PC-3 (cell line): Measurements from ENCODE around the gene ARHGDIB. TPM values are rescaled to one million over a fixed set of nuclear protein-coding genes. Genes with fewer than 3 reads are reported as not detected.

ENCODE experiments used
- ATAC-seq: fragments of 200-7000 bp; cut with Tn5 transposase; 2 replicates; pipeline ENCODE4 v1.9.1; 2020; ENCODE audit warnings: mild to moderate bottlenecking, moderate library complexity
- BruUV-seq: library from RNA; stranded (reverse); fragments of 400-500 nt; replicated peaks from 2 replicates; lab custom pipeline; 2021; lab: Mats Ljungman, UMichigan
- CTCF ChIA-PET: fragments of 300-600 bp; sonication (Branson Sonifier 250); formaldehyde crosslinking; loops from one replicate; lab custom pipeline; 2022; ENCODE audit warnings: antibody characterized with exemption; lab: Charles Lee
- POLR2A ChIA-PET: fragments of 300-600 bp; sonication (Branson Sonifier 250); formaldehyde crosslinking; loops from one replicate; lab custom pipeline; 2022; ENCODE audit warnings: antibody characterized with exemption; ENCODE audit not compliant: unreplicated experiment; lab: Charles Lee
- DNase-seq: peaks from one replicate; pipeline ENCODE4 v3.0.0-alpha.2; 2015
- H2AFZ ChIP-seq: fragments of 300-600 bp; sonication (generic); 2 replicates; pipeline ENCODE4 v1.6.0; 2016; ENCODE audit warnings: antibody characterized with exemption, low read length
- H3F3A ChIP-seq: fragments of 300-600 bp; sonication (generic); one replicate; pipeline ENCODE4 v1.6.0; 2017; ENCODE audit warnings: antibody characterized with exemption, low read length, control low read depth, mild to moderate bottlenecking; ENCODE audit not compliant: unreplicated experiment
- H3K27ac ChIP-seq: fragments of 300-600 bp; sonication (generic); 2 replicates; pipeline ENCODE4 v1.5.1; 2016; ENCODE audit warnings: mild to moderate bottlenecking, low read length
- H3K27me3 ChIP-seq: fragments of 300-600 bp; sonication (generic); 2 replicates; pipeline ENCODE4 v1.6.1; 2016; ENCODE audit warnings: low read length, mixed read lengths
- H3K36me3 ChIP-seq: fragments of 300-600 bp; sonication (generic); 2 replicates; pipeline ENCODE4 v1.6.1; 2016; ENCODE audit warnings: low read depth, mixed run types, low read length, mixed read lengths
- H3K4me1 ChIP-seq: fragments of 300-600 bp; sonication (generic); 2 replicates; pipeline ENCODE4 v1.5.1; 2016; ENCODE audit warnings: low read length; ENCODE audit not compliant: insufficient read depth
- H3K4me2 ChIP-seq: fragments of 300-600 bp; sonication (generic); 2 replicates; pipeline ENCODE4 v1.6.0; 2016; ENCODE audit warnings: low read length
- H3K4me3 ChIP-seq: fragments of 300-600 bp; sonication (generic); 2 replicates; pipeline ENCODE4 v1.5.1; 2016; ENCODE audit warnings: mild to moderate bottlenecking, low read length, mixed read lengths
- H3K79me2 ChIP-seq: fragments of 300-600 bp; sonication (generic); 2 replicates; pipeline ENCODE4 v1.6.1; 2017; ENCODE audit warnings: low read length, mixed read lengths
- H3K9ac ChIP-seq: fragments of 300-600 bp; sonication (generic); 2 replicates; pipeline ENCODE4 v1.6.0; 2016; ENCODE audit warnings: mild to moderate bottlenecking, low read length
- H3K9me2 ChIP-seq: fragments of 300-600 bp; sonication (generic); replicated peaks from 2 replicates; pipeline ENCODE4 v1.6.1; 2016; ENCODE audit warnings: mixed run types, low read length, mixed read lengths
- H3K9me3 ChIP-seq: fragments of 300-600 bp; sonication (generic); 2 replicates; pipeline ENCODE4 v1.6.1; 2016; ENCODE audit warnings: low read length, mixed read lengths
- H4K20me1 ChIP-seq: fragments of 300-600 bp; sonication (generic); 2 replicates; pipeline ENCODE4 v1.6.1; 2016; ENCODE audit warnings: low read length, mixed read lengths
- EZH2 ChIP-seq: fragments of 300-600 bp; sonication (generic); IDR thresholded peaks from one replicate; pipeline ENCODE4 v1.6.1; 2017; ENCODE audit warnings: antibody characterized with exemption, mild to moderate bottlenecking, low read length; ENCODE audit not compliant: unreplicated experiment
- EZH2phosphoT487 ChIP-seq: fragments of 300-600 bp; sonication (generic); IDR thresholded peaks from 2 replicates; pipeline ENCODE4 v1.6.1; 2018; ENCODE audit warnings: mild to moderate bottlenecking, antibody characterized with exemption, low read length, borderline replicate concordance
- intact Hi-C: fragments of 100-400 bp; cut with micrococcal nuclease; formaldehyde crosslinking; loops from 2 replicates; pipeline ENCODE4 v1.9.0; 2023
- total RNA-seq: library from RNA; depleted of rRNA; stranded (reverse); fragments of >200 nt; gene quantifications from 2 replicates; pipeline ENCODE4 v1.2.3, GENCODE V29; 2014; rRNA removed
- TF ChIP-seq, protein P1 (sequence below): fragments of 300-600 bp; sonication (generic); conservative IDR thresholded peaks from 2 replicates; pipeline ENCODE4 v1.5.1; 2017; ENCODE audit warnings: antibody characterized with exemption, low read depth, mild to moderate bottlenecking, low read length

The ARHGDIB gene
- total RNA-seq, 1 experiment from 2014 or later: 10.4 TPM

- no peaks in the 10 kb centered on the region for H3K79me2 ChIP-seq
- no peaks in the 10 kb centered on the region for H3K9me2 ChIP-seq
- no peaks in the 10 kb centered on the region for H3K36me3 ChIP-seq
- intact Hi-C loops: no loop called here
- POLR2A ChIA-PET: no interaction called here
- TF ChIP-seq, protein P1, sequence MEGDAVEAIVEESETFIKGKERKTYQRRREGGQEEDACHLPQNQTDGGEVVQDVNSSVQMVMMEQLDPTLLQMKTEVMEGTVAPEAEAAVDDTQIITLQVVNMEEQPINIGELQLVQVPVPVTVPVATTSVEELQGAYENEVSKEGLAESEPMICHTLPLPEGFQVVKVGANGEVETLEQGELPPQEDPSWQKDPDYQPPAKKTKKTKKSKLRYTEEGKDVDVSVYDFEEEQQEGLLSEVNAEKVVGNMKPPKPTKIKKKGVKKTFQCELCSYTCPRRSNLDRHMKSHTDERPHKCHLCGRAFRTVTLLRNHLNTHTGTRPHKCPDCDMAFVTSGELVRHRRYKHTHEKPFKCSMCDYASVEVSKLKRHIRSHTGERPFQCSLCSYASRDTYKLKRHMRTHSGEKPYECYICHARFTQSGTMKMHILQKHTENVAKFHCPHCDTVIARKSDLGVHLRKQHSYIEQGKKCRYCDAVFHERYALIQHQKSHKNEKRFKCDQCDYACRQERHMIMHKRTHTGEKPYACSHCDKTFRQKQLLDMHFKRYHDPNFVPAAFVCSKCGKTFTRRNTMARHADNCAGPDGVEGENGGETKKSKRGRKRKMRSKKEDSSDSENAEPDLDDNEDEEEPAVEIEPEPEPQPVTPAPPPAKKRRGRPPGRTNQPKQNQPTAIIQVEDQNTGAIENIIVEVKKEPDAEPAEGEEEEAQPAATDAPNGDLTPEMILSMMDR: 0 out of 2 replicates have a peak, but pooled peaks have one; percentile 33
- TF ChIP-seq EZH2phosphoT487: no peak
- no peak for TF ChIP-seq EZH2
- BruUV-seq: no TSS peak
- no peak overlapping the region for H2AFZ ChIP-seq
- H3K27ac ChIP-seq: no peak overlapping the region
- H3K9ac ChIP-seq: no peak overlapping the region
- no peak overlapping the region for H3K4me2 ChIP-seq
- no peak overlapping the region for H3K4me3 ChIP-seq
- no peaks in the 10 kb centered on the region for H3K27me3 ChIP-seq
- ATAC-seq (no peak), DNase-seq (peak; percentile 30)
- CTCF ChIA-PET: no interaction called here
- H3F3A ChIP-seq: no peaks in the 10 kb centered on the region
- H3K4me1 ChIP-seq: no peaks in the 10 kb centered on the region
- no peaks in the 10 kb centered on the region for H3K9me3 ChIP-seq
- no peaks in the 10 kb centered on the region for H4K20me1 ChIP-seq
Measured at GRCh38 chr12:14892726-14893505, 68.5 kb downstream of the ARHGDIB start.

Other genes with a start within 250 kb of the ARHGDIB start
- gene WBP11, start 158.1 kb downstream of the ARHGDIB start, total RNA-seq: 20.0 and 21.4 TPM in 2 replicates
- 0.29 and 0.47 TPM in 2 replicates for gene C12orf60, start 157.9 kb downstream of the ARHGDIB start, total RNA-seq
- gene SMCO3, start 147.4 kb downstream of the ARHGDIB start, total RNA-seq: not detected in 2 replicates
- not detected in 2 replicates for gene ART4, start 118.1 kb downstream of the ARHGDIB start, total RNA-seq
- gene MGP, start 75.7 kb downstream of the ARHGDIB start, total RNA-seq: 0.22 and 2.1 TPM in 2 replicates
- gene ERP27, start 23.1 kb downstream of the ARHGDIB start, total RNA-seq: not detected in 2 replicates
- gene PDE6H, start 11.4 kb upstream of the ARHGDIB start, total RNA-seq: not detected in 2 replicates